NCI-H774 (cell line): ENCODE results near the gene LRCH1.

Source experiments
- DNase-seq: peaks from one replicate; lab custom pipeline; 2025; lab: John Stamatoyannopoulos, UW

LRCH1 gene

DNA sequence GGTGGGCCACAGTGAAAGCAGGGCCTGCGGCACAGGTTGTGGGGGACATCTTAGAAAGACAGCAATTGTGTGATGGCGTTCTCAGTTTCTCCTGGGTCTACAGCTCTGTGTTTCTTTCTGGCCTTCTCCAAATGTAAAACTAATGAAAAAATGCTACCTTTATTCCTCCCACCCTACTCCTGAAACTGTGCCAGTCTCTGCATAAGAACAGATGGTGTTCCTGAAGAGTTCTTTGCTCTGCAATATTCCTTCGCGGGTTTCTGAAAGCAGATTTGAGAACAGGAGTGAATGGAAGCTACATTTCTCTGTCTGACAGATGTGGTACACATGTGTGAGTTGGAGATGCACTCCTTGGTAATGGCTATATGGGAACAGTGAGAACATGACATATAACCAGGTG lies 18.0 kb upstream of the LRCH1 start:
- DNase-seq: no peak

DNA sequence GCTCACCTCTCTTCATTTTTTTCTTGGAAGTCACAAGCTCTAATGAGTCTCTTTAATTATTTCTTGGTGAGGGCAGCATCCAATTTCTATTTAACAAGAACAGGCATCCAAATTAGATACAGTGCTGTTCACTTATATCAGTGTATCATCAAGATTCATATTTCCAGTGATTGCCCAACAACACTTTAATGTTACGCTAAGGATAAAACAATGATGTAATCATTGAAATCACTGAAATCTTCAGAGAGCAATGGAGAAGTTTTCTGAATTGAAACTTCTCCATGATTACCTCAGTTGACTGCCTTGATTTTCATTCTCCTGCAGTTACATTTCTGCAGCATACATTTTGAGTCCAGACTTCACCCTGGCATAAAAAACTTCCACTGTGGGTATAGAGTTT lies 17.1 kb upstream of the LRCH1 start:
- DNase-seq: no peak

DNA sequence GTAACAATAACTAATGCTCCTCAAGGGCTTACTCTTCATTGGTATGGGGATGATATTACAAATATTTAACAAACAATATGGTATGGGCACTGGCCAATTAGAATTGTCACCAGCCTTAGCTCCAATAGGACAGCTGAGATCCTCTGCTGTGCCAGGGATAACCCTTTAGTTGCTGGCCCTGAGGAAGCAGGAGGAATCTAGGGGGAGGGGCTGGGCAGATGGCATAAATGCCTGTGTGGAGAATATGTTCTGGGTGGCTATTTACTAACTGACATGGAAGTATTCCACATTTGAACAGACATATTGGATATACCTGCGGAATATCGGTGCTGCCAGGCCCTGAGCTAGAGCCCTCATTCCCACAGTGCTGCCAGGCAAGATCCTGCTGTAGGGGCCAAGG lies 16.6 kb upstream of the LRCH1 start:
- DNase-seq: no peak

DNA sequence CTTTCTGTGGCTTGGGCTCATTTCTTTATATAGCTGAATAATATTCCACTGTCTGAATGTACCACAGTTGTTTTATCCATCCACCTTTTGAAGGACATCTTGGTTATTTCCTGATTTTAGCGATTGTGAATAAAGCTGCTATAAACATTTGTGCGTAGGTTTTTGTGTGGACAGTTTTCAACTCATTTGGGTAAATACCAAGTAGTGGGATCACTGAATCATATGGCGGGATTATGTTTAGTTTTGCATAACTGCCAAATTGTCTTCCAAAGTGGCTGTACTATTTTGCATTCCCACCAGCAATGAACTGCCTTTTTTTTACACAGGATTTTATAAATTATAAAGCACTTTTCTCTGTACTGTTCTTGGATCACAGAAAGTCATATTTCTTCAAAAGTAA lies 13.7 kb upstream of the LRCH1 start:
- no peak for DNase-seq

DNA sequence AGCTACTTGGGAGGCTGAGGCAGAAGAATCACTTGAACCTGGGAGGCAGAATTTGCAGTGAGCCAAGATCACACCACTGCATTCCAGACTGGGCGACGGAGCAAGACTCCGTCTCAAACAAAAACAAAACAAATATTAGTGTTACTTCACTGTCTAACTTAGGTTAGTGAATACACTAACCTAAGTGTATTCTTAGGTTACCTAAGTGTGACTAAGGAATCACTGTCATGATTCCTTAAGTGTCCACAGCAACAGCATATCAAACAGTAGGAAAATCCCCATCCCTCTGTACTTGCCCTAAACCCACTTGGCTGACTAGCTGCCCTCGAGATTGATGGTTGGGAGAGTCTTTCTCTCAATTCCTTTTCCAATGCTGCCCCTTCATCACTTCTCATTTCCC lies 11.8 kb upstream of the LRCH1 start:
- DNase-seq: no peak

DNA sequence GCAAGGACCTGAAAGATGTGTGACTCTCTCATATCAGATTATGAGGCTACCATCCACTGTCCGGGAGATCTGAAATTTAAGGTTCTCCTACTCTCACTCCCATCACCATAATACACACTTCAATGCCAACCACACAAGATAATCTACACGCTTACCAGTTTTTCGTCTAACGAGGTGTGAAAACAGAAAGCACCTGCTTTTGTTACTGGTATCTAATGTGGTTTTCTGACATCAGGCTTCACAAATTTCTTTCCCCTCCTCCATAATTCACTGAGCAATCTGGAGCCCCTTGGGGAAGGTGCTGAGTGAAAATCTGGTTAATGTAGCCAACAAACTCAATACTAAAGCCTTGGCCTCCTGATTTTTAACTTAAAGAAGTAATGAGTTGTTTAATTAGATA lies 10.1 kb upstream of the LRCH1 start:
- no peak for DNase-seq

DNA sequence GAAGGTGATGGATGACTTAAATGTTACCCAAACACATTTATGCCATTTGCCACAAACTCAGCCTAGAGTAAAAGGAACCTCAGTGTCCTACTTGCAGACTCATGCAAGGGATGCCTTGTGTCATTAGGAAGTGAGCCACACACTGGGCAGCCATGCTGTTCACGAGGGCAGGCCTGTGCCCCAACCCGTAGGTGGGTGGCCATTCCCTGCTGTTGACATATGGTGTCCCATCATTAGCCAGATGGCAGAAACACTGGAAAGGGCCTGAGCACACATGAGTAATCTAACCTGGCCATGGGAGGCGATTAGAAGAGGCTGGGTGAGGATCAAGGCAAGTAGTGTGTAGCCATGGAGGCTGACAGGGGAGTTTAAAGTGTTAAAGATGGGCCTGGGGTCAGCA lies 9.7 kb upstream of the LRCH1 start:
- no peak for DNase-seq

DNA sequence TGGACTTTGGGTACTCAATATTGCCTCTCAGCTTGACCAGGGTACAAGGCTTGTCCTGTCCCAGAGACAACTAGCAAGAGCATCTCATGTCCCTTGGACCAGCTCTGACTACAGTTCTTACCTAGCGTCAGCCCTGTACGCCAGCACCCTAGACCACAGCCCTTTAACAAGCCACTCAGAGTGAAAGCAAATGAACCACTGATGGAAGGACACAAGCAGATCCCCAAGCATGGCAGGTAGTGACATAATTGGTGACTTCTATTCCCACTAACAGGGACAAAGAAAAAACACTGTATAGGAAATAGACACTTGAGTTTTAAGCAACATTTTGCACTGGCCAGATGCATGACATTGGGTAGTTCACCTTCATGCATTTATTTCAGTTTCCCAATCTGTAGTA lies 8.8 kb upstream of the LRCH1 start:
- DNase-seq: no peak

DNA sequence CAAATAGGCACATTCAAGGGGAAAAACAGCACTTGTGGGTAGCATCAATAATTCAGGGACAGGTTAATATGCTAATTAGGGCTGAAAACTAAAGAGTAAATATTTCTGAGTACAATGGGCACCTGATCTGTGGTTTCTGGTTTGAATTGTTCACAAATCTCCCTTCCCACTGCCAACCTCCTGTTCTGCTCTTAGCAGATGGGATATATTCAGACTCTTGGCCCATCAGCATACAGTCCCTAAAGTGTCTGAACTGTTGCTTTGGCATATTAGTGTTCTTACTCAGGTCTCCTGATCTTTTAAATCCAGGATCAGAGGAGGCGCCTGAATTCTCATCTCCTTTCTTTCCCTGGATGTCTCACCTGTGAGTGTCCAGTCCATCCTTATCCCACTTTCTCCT lies 8.2 kb upstream of the LRCH1 start:
- no peak for DNase-seq

DNA sequence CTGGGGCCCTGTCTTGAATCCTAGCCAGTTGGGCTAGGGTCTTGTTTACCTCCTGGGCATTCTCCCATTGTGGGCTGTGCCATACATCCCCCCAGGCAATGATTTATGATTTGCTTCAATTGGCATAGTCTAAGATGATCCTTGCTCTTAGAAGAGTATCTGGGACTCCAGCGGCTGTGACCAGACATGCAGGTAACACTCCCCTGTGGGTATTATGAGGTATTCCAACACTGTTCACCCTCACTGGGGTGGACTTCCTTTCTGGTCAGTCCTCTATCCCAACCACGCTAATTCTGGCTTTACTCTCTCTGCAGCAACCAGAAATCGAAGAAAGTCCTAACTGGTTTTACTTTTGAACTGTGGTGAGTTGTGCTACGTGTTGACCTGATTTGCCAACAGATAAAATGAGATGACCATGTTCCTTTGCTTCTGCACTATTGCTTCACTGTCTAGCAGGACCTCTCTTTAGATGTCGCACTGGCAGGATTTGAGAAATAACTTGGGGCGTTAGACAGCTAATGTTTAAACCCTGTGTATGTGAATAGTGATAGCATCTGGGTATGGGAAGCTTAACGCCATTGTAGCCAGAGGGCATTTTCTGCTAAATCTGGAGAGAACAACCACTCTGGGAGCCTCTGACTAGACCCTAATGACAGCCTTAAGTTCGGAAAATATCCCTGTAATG lies 6.7 kb upstream of the LRCH1 start:
- no peak for DNase-seq

DNA sequence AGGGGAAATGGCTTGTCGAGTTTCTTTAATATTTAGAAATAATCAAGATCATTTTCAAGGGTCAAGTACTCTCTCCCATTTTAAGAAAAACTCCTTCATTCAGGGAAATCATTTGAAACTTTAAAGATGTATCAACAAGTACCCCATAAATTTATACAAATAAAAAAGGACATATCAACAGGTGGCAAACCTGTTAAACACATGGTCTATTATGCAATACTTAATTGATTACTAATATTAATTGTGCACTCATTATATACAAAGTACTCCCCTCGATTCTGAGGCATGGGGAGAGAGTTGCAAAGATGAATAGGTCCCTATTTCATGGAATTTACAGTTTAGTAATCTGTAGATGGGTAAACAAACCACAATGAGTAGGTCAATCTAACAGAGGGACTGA lies 2.1 kb upstream of the LRCH1 start:
- DNase-seq: no peak

DNA sequence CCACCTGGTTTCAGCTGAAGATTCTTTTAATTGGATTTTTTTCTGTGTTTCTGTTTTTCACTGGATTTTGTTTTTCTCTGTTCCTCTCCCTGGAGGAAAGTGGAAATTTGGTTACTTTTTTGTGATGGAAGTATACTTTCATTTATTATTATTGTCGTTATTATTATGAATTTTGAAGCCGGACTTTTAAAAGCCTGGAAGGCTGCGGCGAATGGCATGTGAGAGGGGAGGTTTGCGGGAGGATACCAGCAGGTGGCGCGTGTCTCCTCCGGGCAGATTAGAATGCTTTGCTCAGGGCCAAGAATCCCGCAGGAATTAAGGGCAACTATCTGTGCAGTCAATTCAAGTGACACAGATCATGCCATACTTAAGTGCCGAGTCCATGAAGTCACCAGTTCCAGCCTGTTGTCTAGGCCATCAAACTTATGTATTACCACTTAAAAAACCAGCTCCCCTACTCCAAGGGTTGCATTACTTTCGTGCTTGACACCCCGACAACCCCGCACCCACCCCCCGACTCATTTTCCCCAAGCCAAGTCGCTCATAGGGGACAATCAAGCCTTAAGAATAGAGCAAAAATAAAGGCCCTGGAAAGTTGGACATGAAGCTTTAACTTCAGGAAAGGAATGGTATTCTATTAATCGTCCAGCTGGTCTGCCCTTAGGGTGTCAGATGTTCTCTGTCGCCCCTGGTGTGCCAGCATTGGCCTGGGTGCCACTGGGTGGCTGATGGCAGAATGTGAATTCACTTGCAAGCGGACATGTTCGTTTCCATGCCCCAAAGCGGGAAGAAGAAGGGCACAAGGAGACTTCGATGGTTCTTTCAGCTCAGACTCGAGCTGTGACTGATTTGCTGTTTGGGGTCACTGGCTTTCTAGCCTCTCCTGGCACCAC lies 1.3 kb upstream of the LRCH1 start:
- DNase-seq: peak; percentile 27

DNA sequence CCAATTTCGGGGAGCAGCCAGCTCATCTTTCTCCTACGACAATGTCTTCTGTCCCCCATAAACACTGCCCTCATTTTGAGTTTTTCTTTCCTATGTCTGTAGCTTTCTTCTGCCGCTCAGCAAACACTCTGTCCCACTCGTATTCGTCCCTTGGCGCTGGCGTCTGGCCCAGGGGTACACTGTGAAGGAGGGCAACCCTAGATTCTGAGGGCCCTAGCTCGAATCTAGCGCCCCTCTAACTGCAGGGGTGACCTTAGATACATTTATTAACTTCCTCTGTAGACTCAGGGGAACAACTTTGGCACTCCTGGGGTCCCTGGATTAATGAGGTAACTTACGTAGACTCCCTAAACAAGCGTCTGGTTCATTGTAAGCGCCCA lies 677 bp upstream of the LRCH1 start:
- DNase-seq: no peak

DNA sequence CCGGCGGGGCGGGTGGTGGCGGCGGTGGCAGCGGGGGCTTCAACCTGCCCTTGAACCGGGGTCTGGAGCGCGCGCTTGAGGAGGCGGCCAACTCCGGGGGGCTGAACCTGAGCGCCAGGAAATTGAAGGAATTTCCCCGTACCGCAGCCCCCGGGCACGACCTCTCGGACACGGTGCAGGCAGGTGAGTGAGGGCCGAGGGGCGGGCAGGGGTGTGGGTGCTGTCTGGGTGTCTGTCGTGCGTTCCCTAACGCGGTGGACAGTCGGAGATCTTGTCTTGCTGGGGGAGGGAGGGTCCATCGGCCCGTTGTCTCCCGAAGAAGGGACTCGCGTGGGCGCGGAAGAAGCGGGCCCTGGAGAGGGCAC lies 533 bp downstream of the LRCH1 start:
- no peak for DNase-seq

DNA sequence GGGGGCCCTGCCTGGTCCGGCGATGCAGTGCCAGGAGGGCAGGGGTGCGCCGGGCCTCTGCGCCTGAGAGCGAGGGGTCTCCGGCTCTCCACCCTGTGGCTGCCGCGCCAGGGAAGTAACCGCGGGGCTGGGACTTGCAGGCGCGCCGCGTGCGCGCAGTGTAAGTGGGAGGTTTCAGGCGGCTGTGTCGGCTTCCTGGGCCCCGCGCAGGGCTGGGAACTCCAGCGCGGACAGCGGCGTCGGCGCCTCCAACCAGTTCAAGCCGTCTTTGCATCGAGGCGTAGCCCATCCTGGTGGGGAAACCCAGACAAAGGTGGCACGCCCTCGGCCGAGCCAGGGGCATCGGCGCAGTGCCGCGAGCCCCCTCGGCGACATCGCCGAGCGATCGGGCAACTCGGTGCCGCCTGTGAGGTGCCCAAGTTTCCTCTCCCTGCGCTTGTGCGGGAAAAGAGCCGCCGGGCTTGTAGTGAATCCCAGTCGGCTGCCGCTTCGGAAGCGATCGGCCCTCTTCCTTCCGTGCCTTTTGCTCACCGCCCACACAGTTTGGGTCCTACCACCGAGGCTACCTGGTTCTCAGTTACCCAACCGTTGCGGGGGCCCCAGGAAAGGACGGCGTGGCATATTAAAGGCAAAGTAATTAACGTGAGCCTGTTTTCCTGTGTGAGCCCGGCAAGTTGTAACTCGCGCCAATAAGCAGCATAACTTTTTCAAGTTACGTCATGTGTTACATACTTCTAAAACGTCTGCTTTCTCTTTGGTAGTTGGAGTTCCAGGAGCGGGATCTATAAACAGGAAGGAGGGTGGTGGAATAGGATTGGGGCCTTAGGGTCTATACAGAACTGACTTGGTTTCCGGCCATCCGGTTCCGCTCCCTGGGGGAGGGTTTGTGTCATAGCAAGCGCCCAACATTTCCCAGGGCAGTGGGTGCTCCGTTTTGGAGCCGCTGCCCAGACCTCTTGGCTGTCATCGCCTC lies 1.2 kb downstream of the LRCH1 start:
- no peak for DNase-seq

DNA sequence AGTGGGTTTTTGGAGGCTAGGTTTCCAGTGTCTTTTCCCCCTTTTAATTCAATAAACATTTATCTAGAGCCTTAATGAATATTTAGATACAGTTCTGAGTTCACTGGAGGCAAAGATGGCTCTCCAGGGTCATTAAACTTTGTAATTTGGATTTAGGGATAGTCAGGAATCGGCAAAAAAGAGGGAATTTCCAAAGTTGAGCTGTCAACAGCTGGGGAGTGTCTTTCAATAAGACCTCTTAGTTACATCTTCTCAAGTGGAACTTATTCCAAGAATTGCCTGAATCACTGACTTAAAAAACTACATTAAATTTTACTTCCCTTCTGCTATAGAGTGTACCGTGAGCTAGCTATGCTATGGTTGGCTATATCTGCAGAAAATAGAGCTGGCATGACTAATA lies 2.0 kb downstream of the LRCH1 start:
- DNase-seq: no peak

DNA sequence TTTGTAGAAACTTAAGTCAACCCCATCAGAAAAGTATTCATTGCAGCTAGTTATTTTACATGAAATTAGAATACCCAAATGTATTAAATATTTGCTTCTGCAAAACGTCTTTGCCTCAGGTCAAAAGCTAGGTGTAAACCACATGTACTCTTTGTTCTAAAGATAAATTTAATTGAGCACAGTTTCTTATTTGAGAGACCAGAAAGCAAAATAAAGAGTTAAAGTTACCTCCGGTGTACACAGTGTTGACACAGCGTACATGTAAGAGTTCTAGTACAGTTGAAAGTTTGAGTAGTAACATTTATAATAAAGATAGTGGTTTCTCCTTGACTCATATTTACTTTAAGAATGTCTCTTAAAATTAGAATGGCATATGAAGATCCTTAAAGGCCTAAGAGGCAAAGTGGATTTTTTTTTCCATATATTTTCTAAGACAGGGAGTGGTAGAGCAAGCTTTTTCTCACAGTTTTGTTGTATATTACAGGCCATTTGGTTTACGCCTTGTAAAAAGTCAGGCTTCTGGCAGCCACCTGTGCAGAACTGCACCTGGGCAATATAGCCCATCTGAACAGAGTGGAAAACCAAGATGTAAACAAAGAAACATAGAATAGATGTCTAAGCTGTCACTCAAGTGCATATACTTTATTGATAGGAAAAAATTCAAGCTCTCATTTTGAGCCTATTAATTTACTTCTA lies 2.9 kb downstream of the LRCH1 start:
- DNase-seq: no peak

DNA sequence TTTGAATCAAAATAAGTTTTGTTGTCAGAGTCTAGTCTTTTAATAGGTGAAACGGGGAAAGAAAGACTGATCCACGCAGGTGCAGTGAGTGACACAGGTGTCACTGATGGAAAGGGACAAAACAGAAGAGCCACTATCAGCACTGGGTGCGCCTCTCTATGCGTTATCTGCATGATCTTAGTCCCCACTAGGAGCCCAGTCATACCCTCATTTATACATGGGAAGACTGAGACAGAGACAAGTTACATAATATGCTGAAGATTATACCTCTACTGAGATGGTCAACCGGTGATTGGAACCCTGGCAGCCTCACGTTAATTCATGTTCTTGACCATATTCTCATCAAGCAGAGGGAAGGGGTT lies 3.4 kb downstream of the LRCH1 start:
- DNase-seq: no peak

DNA sequence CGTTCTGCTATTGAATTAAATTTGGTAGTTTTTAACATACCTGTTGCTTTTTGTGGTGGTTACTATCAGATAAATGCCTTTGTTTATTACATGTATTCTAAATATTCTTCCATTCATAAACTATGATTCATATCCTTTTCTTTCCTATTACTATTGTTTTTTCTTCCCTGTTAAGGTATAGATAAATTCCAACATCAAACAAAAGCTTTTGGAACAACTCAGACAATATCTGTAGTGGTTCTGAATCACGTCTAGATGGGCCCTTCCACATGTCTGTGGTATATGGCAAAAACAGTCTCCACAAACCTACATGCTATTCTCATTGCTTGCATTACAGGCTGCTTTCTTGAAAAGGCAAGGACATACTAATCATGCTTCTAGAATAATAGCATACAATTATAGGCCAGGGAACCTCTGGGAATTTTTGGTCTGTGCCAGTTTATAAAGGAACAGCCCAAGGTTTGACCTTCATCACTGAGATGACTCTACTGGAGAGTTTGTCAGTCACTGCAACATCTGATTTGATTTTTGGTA lies 6.4 kb downstream of the LRCH1 start:
- DNase-seq: no peak

DNA sequence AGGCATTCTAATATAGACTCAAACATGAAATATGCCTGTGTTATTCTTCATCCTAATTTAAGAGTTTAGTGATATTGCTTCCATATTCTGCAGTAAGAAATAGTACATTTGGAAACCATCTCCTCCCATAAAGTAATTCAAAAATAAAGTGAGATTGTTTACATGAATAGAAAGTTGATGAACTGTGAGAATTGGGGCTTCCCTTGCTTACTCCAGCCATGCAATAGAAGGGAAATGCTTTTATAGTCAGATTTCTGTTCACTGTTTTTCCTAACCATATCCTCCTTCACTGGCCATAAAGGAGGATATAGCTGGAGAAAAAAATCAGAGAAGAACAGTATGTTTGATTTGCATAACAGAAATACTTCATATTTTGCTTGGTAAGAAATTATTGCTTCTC lies 7.8 kb downstream of the LRCH1 start:
- no peak for DNase-seq

DNA sequence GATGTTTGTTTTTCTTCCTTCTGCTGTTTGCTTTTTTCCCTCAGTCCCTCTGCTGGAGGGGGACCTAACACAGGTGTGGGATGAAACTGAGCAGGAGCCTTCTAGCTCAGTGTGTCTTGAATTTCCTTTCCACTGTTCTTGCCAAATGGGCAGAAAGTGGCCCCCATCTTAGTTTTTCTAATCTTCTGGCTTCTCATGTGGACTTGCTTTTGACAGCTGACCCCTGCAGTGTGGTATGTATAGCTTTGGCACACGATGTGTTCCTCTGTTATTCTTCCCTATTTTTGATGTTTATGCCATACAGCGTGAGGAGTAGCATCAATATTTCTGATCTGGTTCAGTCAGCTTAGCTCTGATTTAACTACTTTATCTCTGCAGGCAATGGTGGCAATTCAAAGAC lies 8.3 kb downstream of the LRCH1 start:
- no peak for DNase-seq

DNA sequence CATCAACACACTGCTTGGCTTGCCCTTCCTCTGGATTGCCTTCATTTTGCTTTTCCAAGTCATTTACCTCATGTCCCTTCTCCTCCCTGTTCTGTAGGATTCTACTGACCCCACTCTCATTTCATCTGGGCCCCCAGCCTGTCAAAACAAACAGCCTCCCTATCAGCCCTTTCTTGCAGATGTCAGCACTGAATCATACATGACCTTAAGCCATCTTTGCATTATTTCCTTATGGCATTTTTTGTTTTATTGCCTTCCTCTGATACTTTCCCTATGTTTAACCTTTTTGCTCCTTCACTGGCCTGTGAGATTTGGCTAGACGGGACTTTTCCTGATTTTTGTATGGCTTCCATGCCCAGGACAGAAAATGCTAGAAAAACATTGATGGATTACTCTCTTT lies 8.7 kb downstream of the LRCH1 start:
- no peak for DNase-seq
